NCI-H1436 (cell line): ENCODE data around the gene TPSG1.
"Not testable (repeated sequence)": the region's sequence is repeated elsewhere in the genome, so short reads cannot be mapped to it uniquely, and the experiment has no call there.

Experiments used
- DNase-seq: peaks from one replicate; lab custom pipeline; 2025; lab: John Stamatoyannopoulos, UW

The TPSG1 gene

DNA sequence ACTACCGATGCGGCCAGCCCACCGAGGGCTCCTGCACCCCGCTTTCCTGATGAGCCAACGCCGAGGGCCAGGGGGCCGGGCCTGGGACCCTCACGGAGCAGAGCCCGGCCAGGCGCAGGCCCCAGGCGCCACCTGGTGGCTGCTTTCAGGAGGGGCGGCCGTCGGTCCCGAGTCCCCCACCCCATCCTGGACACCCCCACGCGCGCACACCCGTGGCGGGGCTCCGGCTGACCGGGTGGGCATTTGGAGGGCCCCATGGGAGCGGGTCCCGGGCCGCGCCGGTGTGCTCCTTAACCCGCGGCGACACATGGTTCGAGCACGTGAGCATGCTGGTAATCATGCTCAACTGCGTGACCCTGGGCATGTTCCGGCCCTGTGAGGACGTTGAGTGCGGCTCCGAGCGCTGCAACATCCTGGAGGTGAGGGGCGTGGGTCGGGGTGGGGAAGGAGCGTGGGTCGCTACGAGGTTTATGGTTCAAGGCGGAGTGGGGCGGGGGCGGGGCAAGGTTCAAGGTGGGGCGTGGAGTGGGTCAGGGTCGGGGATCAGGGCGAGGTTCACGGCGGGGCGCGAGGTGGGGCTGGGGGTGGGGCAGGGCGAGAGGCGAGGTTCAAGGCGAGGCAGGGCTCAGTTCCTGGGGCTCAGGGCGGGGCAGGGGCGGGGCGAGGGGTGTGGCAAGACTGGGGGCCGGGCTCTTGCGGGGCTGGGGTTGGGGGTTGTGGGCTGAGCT is 30.2 kb downstream of the TPSG1 start:
- no peak for DNase-seq

- DNase-seq = no peak
Measured at GRCh38 chr16:1193825-1194581, 31.1 kb downstream of the TPSG1 start.

DNA sequence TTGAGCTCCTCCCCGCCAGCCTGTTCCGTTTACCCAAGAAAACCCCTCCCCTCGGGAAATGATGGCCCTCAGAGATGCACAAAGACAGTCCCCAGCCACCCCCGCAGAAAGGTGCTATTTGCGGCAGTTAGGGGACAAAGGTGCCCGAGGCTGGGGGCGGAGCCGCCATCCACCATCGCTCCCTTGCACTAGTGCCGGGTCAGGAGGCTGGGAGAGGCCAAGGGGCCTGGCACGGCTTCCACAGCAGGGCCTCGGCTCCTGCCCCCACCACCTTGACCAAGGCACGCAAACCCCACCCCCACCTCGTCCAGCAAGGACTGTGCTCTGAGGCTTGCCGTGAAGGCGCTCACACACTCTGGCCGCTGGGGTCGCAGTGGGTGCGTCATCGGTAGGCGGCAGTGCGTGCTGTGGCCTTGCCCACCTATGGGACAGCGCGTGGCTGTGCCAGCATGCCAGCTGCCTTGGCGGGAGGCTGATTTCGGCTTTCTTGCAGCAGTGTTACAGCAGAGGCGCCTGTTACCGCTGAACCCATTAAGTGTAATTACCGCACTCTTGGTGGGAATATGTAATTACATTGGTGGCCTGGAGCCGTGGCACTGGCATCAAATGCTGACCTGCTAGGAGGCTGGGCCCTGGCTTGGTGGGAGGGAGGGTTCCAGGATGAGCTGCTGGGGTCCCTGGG is 31.8 kb downstream of the TPSG1 start:
- DNase-seq = peak; percentile 81

DNA sequence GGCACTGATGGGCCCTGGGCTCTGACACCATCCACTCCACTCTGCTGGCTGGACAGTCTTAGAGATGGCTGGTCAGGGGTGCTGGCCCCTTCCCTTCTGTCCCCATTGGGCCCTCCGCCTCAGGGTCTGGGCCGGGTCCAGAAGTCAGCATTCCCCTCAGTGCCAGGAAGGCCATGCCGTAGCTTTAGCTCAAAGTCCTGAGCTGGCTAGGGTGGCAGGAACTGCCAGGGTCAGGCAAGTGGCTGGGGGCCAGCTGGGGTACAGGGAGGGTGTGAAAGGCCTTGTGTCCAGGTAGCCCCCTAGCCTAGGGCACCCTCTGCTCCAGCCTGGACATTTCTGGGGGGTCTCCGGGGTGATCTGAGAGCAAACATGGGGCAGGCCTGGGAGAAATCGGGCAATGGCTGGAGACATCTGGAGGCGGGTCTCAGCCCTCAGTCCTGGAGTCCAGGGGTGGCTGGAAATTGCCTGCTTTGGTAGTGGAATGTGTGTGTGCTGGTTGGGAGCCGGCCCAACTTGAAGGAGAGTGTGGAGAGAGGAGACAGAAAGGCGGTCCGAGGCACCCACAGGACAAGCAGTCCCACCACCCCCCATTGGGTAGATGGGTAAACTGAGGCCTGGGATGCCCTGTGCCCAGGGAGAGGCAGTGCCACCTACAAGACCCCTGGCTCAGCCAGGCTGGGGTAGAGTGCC is 32.5 kb downstream of the TPSG1 start:
- DNase-seq = no peak

DNA sequence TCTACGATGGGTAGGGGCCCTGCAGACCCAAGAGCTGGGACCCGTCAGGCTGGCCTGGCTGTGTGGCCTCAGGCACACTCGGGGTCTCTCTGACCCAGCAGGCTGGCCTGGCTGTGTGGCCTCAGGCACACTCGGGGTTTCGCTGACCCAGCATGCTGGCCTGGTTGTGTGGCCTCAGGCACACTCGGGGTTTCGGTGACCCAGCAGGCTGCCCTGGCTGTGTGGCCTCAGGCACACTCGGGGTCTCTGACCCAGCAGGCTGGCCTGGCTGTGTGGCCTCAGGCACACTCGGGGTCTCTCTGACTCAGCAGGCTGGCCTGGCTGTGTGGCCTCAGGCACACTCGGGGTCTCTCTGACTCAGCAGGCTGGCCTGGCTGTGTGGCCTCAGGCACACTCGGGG is 34.3 kb downstream of the TPSG1 start:
- not testable (repeated sequence) for DNase-seq

- DNase-seq = no peak
Measured at GRCh38 chr16:1189455-1189854, 35.6 kb downstream of the TPSG1 start.

- no peak for DNase-seq
Measured at GRCh38 chr16:1188432-1189189, 36.5 kb downstream of the TPSG1 start.

DNA sequence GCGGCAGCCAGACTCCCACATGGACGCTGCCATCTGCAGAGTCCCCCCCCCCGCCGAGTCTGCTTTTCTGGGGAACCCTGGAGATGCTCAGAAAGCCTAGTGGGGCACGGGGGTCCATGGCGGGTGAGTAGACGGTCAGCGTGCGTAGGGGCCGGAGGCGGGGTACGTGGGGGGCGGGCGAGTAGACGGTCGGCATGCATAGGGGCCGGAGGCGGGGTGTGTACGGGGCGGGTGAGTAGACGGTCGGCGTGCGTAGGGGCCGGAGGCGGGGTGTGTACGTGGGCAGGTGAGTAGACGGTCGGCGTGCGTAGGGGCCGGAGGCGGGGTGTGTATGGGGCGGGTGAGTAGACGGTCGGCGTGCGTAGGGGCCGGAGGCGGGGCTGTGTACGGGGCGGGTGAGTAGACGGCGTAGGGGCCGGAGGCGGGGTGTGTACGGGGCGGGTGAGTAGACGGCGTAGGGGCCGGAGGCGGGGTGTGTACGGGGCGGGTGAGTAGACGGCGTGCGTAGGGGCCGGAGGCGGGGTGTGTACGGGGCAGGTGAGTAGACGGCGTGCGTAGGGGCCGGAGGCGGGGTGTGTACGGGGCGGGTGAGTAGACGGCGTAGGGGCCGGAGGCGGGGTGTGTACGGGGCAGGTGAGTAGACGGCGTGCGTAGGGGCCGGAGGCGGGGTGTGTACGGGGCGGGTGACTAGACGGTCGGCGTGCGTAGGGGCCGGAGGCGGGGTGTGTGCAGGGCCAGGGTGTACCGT is 39.4 kb downstream of the TPSG1 start:
- DNase-seq = not testable (repeated sequence)

GRCh38 chr16:1184980-1185379 is 40.1 kb downstream of the TPSG1 start:
- no peak for DNase-seq

GRCh38 chr16:1184156-1184868 is 40.8 kb downstream of the TPSG1 start:
- peak; percentile 78 for DNase-seq

DNA sequence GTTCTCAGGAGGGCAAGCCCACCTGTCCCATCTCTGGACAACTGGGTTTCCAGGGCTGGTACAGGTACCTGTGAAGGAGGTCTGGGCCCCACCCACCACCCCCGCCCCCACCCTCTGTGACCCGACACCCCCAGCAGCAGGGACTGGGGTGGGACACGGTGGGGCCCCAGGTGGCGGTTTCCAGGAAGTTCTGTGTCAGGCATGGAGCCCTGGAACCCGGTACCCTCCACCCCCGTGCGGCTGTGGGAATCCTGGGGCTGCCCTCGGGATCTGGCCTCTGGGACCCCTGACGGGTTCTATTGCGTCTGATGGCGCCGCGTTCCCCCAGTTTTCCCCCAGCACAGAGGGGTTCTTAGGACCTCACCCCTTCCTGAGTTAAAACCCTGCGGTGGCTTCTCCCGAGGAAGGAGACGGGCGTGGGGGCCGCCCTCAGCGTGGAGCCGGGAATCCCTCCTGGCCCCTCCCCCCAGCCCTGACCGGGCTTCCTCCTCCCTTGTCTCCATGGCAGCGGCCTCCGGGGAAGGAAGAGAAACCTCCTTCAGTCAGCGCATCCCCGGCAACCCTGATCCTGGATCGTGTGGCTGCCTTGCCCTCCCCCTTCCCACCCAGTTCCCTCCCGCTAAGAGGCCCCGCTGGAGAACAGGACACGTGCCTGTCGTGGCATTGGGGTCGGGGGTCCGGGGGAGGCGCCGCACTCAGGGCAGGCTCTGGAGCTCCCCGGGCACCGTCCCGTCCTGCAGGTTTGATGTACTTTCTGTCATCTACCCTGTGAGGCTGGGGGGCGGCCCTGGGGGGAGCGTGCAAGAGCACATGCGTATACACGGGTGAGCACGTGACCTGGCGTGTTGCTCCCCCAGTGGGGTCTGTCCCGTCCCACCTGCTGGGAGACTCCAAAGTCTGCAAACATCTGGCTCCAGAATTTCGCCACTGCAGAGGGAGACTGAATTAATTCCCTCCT is 41.8 kb downstream of the TPSG1 start:
- peak; percentile 71 for DNase-seq

DNA sequence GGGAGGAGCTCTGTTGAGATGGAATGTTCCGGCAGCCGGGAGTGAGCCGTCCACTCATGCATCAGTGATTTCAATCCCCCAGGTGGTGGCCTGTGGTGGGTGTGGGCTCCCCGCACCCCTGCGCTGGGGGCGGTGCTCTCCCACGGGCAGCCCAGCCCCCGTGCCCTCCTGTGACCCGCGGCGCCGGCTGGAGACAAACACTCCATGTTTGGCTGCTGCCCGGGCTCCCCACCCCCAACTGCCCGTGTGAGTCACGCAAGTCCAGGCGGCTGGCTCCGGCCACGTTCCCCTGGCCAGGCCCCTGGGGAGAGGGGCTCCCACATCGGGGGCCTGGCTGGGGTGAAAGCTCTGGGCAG is 42.8 kb downstream of the TPSG1 start:
- no peak for DNase-seq

GRCh38 chr16:1181404-1182315 is 43.4 kb downstream of the TPSG1 start:
- no peak for DNase-seq

DNA sequence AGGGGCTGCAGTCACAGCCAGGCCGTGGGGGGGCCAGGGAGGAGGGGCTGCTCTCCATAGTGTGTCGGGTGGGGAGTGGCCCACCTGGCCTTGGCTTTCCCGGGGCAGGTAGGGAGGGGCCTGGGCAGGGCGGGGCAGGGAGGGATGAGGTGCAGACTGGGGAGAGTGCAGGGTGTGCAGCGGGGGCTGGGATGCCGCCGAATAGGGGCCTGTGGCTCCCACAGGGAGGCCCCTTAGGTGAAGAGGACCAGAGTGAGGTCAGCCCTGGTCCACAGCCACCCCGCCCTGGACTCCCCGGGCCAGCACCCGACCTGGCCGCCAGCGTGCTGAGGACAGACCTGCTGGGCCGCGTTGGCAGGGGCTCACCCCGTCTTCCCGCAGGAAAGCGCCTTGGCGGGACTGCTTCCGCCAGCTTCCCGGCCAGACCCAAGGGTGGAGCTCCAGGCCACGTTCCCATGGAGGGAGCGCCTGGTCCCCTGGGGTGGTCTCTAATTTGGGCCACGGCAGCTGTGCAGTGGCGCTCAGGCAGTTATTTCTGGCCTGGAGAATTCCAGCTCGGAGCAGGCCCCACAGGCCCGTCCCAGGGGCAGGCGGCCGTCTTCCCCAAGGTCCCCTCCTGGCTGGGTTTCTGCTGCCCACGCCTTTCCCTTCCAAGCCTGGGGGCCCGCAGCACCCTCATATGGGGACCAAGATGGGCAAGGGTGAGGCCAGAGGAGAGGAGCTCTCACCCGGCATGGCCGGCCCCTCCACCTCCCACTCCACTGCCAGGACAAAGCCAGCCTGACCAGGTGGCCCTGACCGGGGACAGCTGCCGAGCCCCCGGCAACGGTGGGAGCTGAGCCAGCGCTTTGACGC is 44.3 kb downstream of the TPSG1 start:
- DNase-seq = no peak

DNA sequence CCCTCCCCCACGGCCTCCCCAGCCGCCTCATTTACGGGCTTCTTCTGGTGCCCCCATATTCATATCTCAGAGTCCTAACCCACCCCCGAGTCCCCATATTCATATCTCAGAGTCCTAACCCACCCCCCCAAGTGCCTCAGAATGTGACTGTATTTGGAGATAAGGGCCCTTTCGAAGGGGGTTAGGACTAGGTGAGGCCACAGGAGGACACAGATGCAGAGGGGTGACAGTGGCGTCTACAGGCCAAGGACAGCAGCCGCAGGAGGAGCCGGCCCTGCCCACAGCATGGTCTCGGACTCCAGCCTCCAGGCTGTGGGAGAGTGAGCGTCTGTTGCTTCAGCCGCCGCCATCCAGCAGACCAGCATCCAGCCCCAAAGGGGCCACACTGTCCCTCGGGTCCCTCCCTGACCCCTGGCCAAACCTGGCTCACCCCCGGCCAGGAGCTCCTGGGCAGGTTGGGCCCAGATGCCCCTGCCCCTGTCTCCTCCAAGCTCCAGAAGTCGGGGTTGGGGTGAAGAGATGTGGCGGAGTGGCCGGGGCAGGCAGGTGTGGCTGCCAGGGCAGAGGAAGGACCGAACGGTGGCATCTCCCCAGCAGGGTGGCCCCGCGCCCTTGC is 46.7 kb downstream of the TPSG1 start:
- no peak for DNase-seq

DNA sequence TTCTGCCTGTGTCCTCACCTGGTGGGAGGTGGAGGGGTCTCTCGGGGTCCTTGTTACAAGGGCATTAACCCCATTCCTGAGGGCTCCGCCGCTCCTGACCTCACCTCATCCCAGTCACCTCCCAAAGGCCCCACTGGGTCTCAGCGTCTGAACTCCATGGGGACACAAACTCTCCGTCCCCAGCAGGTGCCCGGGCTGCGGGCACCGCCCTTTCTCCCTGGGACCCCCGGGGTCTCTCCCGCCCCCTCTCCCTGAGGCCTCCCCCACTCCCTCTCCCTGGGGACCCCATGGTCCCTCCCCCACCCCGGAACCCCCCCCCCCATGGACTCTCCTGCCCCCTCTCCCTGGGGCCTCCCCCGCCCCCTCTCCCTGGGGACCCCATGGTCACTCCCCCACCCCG is 47.3 kb downstream of the TPSG1 start:
- no peak for DNase-seq

DNA sequence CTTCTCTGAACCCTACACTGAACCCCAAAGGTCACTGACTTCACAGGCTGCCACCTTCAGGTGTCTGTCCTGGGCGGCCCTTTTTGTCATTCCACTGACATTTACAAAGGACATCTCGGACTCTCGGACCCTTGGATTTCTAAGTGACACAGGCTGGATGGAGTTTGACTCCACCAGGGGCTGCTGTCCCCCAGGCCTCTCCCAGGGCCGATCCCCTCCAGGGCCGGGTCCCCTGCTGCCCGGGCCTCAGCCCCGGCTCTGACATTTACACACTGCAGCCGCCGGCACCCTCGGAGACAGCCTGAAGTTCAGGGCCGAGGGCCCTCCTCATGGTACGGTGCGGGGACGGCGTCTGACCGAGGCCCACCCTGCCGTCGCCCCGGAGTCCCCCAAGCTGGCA is 48.0 kb downstream of the TPSG1 start:
- no peak for DNase-seq
